ENCODE results near the gene C1orf167. TPM values are rescaled to one million over a fixed set of nuclear protein-coding genes. Genes with fewer than 3 reads are reported as not detected.

The C1orf167 gene
- total RNA-seq, 4 donors from 2014 or later: 0.72 to 2.0 TPM; not detected in 2

GRCh38 chr1:11749996-11750395 is 12.0 kb upstream of the C1orf167 start:
- no peak for ATAC-seq (ENCODE audit: low FRiP score)
- no peak for TF ChIP-seq CTCF (IDR thresholded peaks at IDR 0.05)
- no peak for DNase-seq (ENCODE audit: low spot score)

- DNase-seq (ENCODE audit: low spot score) (no peak), ATAC-seq (ENCODE audit: low FRiP score) (no peak)
- no peak for TF ChIP-seq CTCF (IDR thresholded peaks at IDR 0.05)
Observed at GRCh38 chr1:11751087-11751486, 10.9 kb upstream of the C1orf167 start.

- DNase-seq (ENCODE audit: low spot score) (no peak), ATAC-seq (ENCODE audit: low FRiP score) (no peak)
- no peak for TF ChIP-seq CTCF (IDR thresholded peaks at IDR 0.05)
Observed at GRCh38 chr1:11752359-11753088, 9.5 kb upstream of the C1orf167 start.

- peak; percentile 74 for ATAC-seq (ENCODE audit: low FRiP score)
- no peak for TF ChIP-seq CTCF (IDR thresholded peaks at IDR 0.05)
- no peak for DNase-seq (ENCODE audit: low spot score)
Observed at GRCh38 chr1:11753555-11754208, 8.3 kb upstream of the C1orf167 start.

GRCh38 chr1:11757047-11757446 is 4.9 kb upstream of the C1orf167 start:
- DNase-seq (ENCODE audit: low spot score) (no peak), ATAC-seq (ENCODE audit: low FRiP score) (no peak)
- TF ChIP-seq CTCF (IDR thresholded peaks at IDR 0.05): no peak

- ATAC-seq (ENCODE audit: low FRiP score): no peak
- no peak for DNase-seq (ENCODE audit: low spot score)
- no peak for TF ChIP-seq CTCF (IDR thresholded peaks at IDR 0.05)
Observed at GRCh38 chr1:11759791-11760190, 2.2 kb upstream of the C1orf167 start.

- DNase-seq (ENCODE audit: low spot score) (no peak), ATAC-seq (ENCODE audit: low FRiP score) (peak; percentile 49)
- no peak for TF ChIP-seq CTCF (IDR thresholded peaks at IDR 0.05)
Observed at GRCh38 chr1:11761285-11761684, 708 bp upstream of the C1orf167 start.

All from omental fat pad (tissue), 4 donors.